ENCODE data around the gene TCAP.

The TCAP gene

DNA sequence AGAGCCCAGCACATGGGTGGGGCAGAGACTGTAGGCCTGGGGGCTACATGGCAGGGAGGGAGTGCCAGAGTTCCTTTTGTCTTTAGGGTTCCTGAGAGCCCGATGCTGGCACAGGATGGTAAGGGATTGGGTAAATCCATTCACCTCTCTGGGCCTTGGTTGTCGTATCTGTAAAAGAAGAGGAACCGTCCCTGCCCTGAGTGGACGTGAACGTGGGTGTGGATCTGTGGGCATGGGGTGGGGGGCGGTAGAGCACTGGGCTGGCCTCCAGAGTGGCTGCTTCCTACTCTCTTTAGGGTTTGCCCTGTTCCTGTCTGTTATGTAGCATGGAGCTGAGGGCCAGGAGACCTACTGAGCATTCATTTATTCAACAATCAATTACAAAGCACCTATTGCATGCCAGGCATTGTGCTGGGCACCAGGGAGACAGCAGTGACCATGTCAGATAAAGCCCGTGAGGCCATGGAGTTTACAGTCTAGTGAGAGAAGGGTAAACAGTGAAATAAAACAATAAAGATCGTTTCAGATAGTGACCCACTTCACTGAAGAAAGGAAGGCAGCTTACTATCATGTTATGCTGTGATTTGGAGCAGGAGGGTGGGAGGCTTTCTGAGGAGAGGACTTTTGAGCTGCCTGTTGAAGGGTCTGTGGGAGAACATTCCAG, 13.1 kb upstream of the TCAP start:
- no peak for DNase-seq

- no peak for DNase-seq
Measured at GRCh38 chr17:39652587-39653315, 12.4 kb upstream of the TCAP start.

- DNase-seq: no peak
Measured at GRCh38 chr17:39653316-39653661, 11.9 kb upstream of the TCAP start.

DNA sequence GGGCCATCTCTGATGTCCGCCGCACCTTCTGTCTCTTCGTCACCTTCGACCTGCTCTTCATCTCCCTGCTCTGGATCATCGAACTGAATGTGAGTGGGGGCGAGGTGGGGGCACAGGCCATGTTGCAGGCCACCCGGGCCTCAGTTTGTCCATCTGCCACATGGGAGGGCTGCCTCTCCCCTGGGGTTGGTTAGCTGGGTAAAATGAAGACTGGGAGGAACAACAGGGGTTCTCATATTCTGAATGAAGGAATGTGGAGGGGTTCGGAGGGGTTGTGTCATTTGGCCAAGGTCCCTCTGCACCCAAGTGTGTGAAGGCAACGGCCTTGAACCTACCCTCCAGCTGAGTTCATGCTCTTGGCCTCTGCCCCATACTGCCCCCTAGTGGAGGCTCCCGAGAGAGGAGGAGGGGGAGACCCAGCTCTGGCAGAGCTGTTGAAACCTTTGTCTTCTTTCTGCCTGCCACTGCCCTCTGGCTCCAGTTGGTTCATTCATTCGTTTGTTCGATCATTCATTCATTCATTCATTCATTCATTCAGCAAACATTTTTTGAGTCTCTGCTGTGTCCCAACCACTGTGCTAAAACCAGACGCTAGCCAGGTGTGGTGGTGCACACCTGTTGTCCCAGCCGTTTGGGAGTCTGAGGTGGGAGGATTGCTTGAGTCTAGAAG, 11.4 kb upstream of the TCAP start:
- peak; percentile 49 to 81 (median 68) for DNase-seq

DNA sequence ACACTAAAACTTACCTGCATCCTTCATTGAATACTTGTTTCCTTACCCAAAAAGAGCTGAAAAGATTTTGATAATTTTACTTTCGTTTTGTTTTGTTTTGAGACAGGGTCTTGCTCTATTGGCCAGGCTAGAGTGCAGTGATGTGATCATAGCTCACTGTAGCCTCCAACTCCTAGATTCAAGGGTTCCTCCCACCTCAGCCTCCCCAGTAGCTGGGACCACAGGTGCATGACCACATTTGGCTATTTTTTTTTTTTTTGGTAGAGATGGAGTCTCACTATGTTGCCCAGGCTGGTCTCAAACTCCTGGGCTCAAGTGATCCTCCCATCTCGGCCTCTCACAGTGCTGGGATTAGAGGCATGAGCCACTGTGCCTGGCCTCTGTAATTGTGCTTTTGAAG, 10.0 kb upstream of the TCAP start:
- DNase-seq: no peak

- peak in 1 of 6 experiments; percentile 26 for DNase-seq
Measured at GRCh38 chr17:39658346-39658745, 6.8 kb upstream of the TCAP start.

DNA sequence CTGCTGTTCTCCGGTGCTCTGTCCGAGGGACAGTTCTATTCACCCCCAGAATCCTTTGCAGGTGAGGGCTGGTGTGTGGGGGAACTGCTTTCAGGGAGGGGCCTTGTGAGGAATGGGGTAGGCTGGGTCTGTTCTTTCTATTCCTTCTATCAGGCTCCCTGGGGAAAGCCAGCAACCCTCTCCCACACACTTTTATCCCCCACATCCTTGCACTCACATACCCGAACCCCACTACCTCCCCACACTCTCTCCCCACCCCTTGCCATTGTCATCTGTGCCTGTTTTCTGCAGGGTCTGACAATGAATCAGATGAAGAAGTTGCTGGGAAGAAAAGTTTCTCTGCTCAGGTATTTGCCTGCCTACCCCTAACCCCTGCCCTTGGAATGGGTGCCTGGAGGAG, 6.4 kb upstream of the TCAP start:
- DNase-seq: no peak

- DNase-seq: peak in 2 of 6 experiments; percentile 18 to 38
Measured at GRCh38 chr17:39659279-39660010, 5.7 kb upstream of the TCAP start.

DNA sequence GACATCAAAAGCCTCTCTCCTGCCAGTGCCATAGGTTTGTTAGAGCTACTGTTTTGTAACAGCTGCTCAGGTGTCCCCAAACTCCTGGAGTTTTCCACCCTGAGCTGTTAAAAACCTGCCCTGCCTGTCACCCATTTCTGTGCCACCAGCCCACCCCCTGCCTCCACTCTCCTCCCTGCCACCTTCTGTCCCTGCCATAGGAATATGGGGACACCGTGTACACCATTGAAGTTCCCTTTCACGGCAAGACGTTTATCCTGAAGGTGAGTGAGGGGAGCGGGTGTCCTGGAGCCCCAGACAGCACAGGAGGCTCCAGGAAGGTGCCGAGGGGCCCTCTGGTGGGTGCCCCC, 5.2 kb upstream of the TCAP start:
- DNase-seq: no peak

DNA sequence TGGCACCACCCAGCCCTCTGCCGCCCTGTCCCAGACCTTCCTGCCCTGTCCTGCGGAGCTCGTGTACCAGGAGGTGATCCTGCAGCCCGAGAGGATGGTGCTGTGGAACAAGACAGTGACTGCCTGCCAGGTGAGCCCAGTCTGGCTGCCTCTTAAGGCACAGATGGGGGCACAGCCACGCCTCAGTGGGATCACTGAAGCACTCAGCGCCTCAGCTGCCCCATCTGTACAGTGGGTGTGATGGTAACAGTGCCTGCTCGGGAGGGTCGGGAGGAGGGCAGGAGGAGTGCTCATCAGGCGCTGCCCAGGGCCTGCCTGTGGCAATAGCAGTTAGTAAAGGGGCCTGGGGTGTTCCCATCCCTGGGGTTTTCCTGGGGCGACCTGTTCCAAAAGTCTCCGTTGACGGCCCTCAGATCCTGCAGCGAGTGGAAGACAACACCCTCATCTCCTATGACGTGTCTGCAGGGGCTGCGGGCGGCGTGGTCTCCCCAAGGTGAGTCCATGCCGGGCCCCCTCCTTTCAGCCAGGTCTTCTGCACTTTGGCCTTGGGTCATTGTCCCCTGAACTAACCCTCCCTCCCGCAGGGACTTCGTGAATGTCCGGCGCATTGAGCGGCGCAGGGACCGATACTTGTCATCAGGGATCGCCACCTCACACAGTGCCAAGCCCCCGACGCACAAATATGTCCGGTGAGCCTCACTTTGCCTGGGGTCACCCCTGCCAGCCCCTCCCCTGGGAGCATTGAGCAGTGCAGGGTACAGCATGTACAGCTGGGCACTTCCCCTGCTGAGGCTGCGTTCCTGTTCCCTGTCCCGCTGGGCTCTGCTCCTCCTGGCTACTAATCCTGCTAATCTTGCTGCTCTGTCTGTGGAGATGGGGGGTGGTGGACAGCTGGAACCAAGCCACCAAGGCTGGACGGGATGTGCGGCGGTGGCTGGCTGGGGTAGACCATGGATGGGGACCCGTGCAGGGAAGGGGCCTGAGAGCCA, 4.5 kb upstream of the TCAP start:
- no peak for DNase-seq

DNA sequence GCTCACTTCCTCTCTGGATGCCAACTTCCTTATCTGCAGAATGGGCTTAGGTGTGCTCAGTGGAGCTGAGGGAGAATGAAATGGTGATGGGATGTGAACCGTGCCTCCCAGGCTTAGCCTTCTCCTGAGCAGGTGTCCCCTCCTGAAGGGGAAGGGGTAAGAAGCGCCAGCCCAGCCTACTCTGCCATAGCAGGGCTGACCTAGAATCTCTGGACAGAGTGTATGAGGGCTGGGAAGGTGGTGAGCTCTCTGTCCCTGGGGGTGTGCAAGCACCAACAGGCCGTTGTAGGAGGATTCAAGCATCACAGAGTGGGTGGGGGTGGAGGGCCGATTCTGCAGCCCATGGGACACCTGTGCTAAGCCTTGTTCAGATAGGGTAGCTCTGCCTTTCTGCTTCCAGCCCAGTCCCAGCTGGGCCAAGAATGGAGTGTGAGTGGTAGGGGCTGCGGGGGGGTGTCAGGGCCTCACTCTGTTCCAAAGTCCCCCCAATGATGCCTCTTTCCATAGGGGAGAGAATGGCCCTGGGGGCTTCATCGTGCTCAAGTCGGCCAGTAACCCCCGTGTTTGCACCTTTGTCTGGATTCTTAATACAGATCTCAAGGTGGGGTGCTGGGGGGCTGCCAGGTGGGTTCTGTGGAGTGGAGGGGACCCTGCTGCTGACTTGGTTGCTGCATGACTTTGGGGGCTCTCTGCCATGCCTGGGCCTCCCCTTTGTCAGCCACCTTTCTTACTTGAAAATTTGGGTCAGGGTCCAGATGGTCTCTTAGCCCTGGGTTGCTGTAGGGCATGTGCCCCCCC, 3.2 kb upstream of the TCAP start:
- DNase-seq: no peak

- DNase-seq: no peak
Measured at GRCh38 chr17:39662551-39663339, 2.4 kb upstream of the TCAP start.

DNA sequence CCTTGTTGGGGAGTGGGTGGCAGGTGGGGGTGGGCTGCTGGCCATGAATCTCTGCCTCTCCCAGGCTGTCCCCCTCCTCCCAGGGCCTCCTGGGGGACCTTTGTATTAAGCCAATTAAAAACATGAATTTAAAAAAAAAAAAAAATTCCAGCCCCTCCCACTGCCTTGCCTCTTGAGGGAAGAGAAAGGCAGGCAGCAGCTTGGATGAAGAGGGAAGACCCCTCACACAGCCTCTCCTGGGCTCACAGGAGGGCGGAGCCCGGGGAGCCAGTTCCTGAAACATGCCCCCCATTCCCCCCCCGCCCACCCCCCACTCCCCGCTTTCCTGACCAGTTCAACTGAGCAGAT, 1.8 kb upstream of the TCAP start:
- no peak for DNase-seq

DNA sequence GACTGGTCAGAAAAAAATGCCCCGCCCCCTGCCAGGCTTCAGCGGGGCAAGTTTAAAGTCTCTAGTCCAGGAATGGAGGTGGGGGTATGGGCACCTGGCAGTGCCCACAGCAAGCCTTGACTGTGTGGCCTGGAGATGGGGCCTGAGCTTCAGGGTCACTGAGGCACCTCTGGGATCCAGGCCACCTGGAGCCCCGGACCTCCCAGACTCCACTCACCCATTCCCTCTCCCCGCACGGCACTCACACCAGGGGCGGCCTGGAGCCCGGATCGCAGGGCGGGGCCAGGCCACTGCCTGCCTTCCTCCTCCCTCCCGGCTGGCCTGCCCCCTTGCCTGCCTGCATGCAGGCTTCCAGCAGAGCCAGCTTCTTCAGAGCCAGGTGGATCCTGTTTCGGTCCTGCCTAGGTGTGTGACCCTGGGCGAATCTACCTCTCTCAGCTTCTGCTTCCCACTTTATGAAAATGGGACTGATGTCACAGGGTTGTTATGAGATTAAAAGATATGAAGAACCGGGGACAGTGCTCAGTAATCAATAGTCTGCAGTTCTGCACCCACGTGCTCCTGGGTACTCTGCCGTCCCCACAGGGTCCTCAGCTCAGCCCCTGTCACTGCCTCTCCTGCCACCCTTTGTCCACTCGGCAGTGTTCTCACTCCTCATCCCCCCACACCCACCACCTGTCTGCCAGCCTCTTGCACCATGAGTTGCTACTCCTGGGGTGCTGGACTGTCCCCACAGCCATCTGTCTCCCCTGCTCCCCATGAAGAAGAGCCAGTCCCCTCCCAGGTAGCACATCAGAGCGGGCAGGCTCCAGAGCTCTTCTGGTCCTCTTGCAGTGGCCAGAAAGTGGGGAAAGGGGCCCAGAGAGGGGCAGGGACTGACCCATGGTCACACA, 1.2 kb upstream of the TCAP start:
- no peak for DNase-seq

- DNase-seq: no peak
Measured at GRCh38 chr17:39665642-39666224, 584 bp downstream of the TCAP start.

GRCh38 chr17:39666231-39666600, 1.1 kb downstream of the TCAP start:
- no peak for DNase-seq

DNA sequence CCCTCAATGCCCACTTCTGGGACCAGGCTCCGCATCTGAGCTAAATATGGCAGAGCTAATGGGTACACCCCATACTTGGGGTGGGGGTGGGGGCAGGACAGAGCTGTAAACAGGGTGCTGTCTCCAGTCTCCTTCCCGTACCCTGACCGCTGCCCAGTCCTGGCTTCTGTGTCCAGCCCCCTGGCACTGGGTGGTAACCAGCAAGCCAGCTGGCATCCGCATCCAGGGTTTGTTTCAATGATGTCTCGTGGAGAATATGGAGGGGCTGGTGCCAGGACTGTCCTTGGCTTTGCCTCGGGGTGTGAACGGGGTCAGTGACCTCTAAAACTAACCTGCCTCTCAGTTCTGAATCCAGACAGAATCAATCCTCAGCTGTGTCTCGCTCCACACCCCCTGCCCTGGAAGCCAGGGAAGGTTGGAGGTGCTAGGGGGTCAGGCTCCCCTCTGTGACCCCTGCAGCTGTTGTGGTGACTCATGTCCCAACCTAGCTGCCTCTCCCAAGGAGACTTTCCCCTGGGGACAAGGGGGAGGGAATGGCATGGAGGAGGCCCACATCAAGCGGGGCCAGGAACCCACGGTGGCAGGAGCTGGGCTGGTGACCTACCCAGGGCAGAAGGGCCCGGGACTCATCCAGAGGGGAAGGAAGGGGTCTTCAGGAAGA, 1.6 kb downstream of the TCAP start:
- DNase-seq: no peak

DNA sequence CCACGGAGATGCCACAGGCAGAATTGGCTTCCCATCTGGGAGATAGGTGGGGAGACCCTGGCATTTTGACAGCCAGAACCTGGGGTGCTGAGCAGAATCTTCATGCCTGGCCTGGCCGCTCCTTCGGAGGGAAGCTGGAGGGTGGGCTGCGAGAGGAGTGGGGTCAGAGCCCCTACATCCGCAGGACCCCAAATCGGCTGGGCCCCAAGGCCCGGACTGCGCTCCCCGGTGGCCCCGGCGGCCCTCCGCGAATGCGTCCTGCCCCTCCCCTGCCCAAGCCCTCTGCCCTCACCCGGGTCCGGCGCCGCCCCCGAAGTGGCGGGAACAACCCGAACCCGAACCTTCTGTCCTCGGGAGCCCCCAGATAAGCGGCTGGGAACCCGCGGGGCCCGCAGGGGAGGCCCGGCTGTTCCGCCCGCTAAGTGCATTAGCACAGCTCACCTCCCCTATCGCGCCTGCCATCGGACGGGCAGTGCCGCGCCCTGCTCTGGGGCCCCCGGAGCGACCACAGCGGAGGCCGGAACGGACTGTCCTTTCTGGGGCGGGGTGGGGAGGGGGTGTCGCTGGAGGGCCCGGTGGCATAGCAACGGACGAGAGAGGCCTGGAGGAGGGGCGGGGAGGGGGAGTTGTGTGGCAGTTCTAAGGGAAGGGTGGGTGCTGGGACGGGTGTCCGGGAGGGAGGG, 2.3 kb downstream of the TCAP start:
- no peak for DNase-seq
